HG03439 (cell line): ENCODE results near the gene RPS24.
"Not testable (repeated sequence)": the region's sequence is repeated elsewhere in the genome, so short reads cannot be mapped to it uniquely, and the experiment has no call there.

Source experiments
- ATAC-seq: cut with Tn5 transposase; IDR thresholded peaks from one replicate; pipeline ENCODE4 v1.9.1; 2021; ENCODE audit warnings: mild to moderate bottlenecking, moderate library complexity; ENCODE audit not compliant: unreplicated experiment

RPS24 gene

GRCh38 chr10:78033637-78034470 is at the start of gene RPS24:
RPS24 (plus strand) TSS chr10:78033863; CDS start chr10:78033902, 39 bp downstream.
- peak; percentile 78 for ATAC-seq

- no peak for ATAC-seq
Observed at GRCh38 chr10:77984986-77985385, 48.7 kb upstream of the RPS24 start.

DNA sequence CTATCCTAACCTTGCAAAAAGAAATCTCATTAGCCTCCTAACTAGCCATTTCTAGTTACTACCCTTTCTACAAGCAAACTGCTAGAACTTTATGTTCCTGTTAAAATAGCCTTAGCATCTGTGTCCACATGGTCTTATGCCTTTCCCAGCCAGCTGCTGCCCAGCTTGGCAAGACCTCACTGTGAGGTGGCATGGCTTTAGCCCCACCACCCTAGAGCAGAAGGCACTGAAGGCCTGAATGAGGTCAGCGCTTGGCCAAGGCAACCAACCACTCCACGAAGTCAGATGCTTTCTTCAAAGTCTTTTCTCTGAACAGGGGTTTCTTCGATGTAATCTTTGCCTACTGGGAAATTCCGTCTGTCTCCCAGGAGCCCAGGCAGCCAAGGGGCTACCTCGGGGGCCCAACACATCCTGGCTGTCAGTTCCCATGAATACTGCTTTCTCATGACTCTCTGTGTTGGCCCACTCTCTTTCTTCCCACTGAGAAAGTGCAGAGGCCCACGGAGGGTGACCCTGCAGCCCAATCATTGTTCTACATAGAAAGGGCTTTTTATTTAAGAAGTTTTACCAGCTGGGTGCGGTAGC is 45.9 kb upstream of the RPS24 start:
- no peak for ATAC-seq

- no peak for ATAC-seq
Observed at GRCh38 chr10:77989081-77989724, 44.5 kb upstream of the RPS24 start.

DNA sequence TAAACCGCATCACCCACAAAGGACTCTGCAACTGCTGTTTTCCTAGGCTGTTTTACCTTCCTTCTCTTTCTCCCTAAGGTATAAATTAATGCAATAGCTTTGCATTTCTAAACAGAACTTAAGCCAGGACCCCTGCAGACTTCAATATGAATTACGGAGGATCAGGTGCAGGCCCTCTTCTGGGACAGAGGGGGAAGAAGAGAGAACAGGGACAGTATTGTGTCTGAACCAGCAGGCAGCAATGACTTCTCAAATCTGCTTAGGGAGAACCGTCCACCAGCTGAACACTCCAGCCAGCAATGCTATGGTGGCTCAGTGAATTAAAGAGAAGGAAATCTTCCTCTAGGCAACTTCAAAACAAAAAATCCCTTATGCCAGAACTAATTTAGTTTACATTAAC is 40.0 kb upstream of the RPS24 start:
- ATAC-seq = no peak

DNA sequence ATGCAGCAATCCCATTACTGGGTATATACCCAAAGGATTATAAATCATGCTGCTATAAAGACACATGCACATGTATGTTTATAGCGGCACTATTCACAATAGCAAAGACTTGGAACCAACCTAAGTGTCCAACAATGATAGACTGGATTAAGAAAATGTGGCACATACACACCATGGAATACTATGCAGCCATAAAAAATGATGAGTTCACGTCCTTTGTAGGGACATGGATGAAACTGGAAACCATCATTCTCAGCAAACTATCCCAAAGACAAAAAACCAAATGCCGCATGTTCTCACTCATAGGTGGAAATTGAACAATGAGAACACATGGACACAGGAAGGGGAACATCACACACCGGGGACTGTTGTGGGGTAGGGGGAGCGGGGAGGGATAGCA is 34.9 kb upstream of the RPS24 start:
- not testable (repeated sequence) for ATAC-seq

DNA sequence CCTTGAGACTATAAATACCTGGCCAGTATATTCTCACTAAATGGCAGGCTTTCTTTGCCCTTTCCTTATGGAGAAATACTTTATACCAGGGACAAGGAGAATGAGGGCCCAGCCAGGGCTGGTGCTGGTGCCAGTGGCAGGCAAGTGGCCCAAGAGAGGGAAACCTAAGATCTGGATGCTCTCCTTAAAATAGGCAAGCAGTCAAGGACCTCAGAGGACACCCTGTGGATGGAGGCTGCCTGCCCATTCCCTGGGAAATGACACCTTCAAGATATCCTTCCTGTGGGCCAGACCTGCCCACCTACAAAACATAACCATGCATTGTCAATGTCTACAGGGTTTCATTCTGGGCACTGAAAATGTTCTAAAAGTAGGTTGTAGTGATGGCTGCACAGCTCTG is 33.5 kb upstream of the RPS24 start:
- ATAC-seq = no peak

GRCh38 chr10:78000956-78001472 is 32.6 kb upstream of the RPS24 start:
- ATAC-seq = no peak

GRCh38 chr10:78002541-78003288 is 30.9 kb upstream of the RPS24 start:
- no peak for ATAC-seq

GRCh38 chr10:78004215-78005026 is 29.2 kb upstream of the RPS24 start:
- no peak for ATAC-seq

- no peak for ATAC-seq
Observed at GRCh38 chr10:78007172-78007571, 26.5 kb upstream of the RPS24 start.

DNA sequence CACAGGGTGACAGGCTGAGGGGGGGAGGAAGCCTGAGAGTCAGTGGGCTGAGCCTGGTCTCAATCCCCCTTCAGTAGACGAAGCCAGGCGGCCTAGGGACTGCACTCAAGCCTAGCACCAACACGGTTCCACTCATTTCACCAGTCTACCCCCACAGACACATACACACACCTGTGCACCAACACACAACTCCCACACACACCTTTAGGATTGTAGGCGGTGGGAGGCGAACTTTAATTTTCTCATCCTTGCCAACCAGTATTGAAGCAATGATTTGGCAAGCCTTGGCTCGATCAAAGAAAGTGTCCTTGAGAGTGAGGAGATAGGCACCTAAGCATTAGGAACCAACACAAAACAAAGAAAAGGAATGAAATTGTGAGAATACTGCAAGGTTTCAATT is 24.0 kb upstream of the RPS24 start:
- ATAC-seq = no peak

DNA sequence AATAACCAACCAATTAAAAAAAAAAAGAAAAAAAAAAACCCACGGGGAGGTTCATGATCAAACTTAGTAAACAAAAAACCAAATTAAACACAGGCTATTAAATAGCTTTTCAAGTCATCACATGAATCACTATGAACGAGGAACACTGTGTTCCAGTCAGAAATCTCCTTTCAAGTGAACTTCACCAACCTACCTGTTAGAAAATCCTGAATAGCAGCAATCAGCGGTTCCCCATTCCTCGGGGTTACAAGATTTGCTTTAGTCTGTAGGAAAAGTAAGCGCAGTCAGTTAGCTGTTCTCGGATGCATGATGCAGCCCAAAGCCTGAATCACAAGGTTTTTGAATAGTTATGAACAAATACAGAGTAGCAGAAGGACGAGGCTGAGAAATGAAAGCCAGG is 23.4 kb upstream of the RPS24 start:
- no peak for ATAC-seq

GRCh38 chr10:78011065-78011464 is 22.6 kb upstream of the RPS24 start:
- ATAC-seq = no peak

- no peak for ATAC-seq
Observed at GRCh38 chr10:78013564-78013963, 20.1 kb upstream of the RPS24 start.

DNA sequence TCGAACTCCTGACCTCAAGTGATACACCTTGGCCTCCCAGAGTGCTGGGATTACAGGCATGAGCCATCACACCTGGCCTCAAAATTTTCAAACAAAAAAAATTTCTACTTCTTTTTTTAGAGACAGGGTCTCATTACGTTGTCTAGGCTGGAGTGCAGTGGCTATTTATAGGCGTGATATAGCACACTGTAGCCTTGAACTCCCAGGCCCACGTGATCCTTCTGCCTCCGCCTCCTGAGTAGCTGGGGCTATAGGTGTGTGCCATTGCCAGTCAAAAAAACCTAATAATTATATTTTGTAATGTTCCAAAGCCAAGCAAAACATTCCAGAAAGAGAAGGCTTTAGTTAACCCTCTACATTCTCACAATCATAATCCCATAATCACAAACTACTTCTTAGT is 18.1 kb upstream of the RPS24 start:
- no peak for ATAC-seq

GRCh38 chr10:78017856-78018255 is 15.8 kb upstream of the RPS24 start:
- ATAC-seq = no peak

- no peak for ATAC-seq
Observed at GRCh38 chr10:78019264-78019663, 14.4 kb upstream of the RPS24 start.

DNA sequence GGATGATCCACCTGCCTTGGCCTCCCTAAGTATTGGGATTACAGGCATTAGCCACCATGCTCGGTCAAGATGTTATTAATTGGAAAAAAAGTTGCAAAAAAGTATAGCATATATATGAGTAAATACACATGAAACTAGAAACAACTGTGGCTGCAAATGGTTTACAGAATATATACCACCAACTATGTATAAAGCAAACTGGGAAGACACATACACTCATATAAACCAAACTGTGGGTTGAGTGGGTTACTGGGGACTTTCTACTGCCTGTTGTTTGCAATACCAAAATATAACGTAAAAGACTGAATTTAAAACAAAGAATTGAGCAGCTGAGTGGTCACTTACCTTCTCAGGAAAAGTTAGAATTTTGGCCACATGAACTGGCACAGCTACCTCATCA is 12.5 kb upstream of the RPS24 start:
- ATAC-seq = no peak

DNA sequence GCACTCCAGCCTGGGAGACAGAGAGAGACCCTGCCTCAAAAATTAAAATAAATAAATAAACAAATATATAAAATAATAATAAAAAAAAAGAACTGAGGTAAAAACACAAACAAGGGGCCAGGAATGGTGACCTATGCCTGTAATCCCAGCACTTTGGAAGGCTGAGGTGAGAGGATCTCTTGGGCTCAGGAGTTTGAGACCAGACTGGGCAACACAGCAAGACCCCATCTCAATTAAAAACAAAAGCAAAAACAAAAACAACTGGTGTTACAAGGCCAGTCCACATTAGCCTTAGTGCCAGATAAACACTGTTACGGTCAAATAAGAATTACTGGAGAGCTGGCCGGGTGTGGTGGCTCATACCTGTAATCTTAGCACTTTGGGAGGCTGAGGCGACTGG is 9.9 kb upstream of the RPS24 start:
- ATAC-seq = no peak
